ENCODE results near the gene RTF1. TPM values are rescaled to one million over a fixed set of nuclear protein-coding genes. Genes with fewer than 3 reads are reported as not detected.
"Not testable (repeated sequence)": the region's sequence is repeated elsewhere in the genome, so short reads cannot be mapped to it uniquely, and the experiment has no call there.

The RTF1 gene
- total RNA-seq = 20.9 TPM
- long read RNA-seq, full-length matches to known transcripts = 6 of 27 reads
- long read RNA-seq, partial matches to known transcripts = 19 of 27 reads
- long read RNA-seq, other reads (novel, unspliced or antisense) = 2 of 27 reads

DNA sequence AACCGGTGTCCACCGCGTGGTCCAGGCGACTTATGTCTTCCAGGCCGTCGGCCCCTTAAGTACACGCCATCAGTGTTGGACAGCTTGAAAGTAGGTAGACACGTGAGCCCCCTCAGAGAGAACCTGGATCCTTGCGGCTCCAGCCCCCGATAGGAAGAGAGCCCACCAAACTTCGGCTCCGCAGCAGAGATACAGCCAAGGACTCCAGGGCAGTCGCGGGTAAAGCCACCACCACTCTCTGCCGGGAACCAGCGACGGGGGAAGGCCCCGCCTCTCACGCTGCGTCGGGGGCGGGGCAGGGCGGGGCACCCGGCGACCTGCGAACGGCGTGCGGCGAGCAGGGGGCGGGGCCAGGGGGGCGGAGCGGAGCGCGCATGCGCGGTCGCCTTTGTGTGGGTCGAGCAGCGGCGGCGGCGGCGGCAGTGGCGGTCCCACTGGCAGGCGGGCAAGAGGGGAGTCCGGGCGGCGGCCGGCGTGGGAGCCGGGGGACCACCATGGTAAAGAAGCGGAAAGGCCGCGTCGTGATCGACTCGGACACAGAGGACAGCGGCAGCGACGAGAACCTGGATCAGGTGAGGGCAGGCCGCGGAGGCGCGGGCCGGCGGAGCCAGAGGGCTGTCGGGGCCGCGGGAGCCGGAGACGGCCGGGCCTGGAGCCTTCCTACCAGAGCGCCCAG lies at the start of gene RTF1:
Gene RTF1 (plus strand): TSS at position 354 of the 676 bp plus-strand sequence. CDS start 21 bp downstream, at position 375.
- DNase-seq (ENCODE audit: missing footprints) = peak; percentile 97

DNA sequence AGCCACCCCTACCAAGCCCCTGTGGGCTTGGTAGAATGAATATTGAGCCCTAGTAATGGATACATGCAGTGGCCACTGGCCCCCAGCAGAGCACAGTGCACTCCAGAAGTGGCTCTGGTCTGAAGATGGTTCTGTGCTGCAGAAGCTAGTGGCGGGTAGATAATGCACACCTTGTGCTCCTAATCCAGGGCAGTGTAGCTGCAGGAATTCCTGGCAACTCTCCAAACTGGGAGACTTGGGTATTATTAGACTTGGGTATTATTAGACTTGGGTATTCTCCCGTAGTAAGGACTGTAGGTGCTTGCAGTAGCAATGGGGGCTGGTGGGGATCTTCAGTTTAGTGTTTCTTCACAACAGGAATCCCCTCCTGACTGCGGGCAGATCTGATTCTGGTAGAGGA lies 49.5 kb upstream of the RTF1 start:
- DNase-seq (ENCODE audit: missing footprints) (no peak), ATAC-seq (peak; percentile 69)
- intact Hi-C loops (cut with DNase I) = no loop called here

More for the DNA sequence above, at the start of gene RTF1:
- ATAC-seq = peak; percentile 98
- intact Hi-C loops (cut with DNase I) = no loop called here

DNA sequence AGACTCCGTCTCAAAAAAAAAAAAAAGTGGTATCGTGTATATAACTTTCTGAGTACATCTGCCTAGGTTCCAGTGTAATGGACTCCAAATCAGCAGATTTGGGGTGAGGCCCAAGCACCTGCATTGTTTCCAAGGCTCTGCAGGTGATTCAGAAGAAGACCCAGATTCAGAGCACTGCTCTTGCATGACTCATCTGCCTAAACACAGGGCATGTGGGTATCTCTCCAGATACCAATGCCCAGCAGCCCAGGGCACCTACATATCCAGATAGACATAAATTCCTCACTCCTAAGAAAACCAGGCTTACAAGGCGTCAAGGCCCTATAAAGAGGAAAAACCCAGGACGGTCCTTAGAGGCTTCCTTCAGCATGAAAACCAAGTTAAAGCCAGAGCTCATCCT lies 38.9 kb upstream of the RTF1 start:
- DNase-seq (ENCODE audit: missing footprints) = no peak
- intact Hi-C loops (cut with DNase I) = no loop called here
- ATAC-seq = no peak

GRCh38 chr15:41383974-41384749 lies 32.7 kb upstream of the RTF1 start:
- DNase-seq (ENCODE audit: missing footprints); ATAC-seq; intact Hi-C loops (cut with DNase I): not testable (repeated sequence)

DNA sequence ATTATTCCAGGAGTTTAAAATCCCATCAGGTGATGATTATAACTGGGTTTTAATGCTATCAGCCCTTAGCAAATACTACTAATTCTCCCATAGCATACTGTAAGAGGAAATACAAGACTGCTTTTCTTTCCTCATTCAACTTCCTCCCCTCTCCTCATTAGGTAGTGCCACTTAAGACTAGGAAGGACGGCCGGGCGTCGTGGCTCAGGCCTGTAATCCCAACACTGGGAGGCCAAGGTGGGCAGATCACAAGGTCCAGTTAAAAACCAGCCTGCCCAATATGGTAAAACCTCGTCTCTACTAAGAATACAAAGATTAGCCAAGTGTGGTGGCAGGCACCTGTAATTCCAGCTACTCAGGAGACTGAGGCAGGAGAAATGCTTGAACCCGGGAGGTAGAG lies 29.2 kb upstream of the RTF1 start:
- intact Hi-C loops (cut with DNase I) = no loop called here
- DNase-seq (ENCODE audit: missing footprints) (no peak), ATAC-seq (no peak)

DNA sequence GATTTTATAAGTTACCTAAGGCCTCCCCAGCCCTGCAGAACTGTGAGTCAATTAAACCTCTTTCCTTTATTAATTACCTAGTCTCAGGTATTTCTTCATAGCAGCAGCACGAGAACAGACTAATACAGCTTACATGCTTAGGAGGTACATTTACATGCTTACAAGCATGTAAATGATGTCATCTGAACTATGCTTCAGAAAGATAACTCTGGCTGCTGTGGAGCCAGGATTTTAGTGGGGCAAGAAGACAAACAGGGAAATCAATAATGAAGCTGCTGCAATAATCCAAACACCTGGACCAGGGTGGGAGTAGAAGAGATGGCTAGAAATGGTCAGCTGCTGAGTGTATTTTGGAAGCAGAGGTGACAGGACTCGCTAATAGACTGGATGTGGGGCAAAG lies 24.2 kb upstream of the RTF1 start:
- no peak for ATAC-seq
- no peak for DNase-seq (ENCODE audit: missing footprints)
- intact Hi-C loops (cut with DNase I) = no loop called here

- intact Hi-C loops (cut with DNase I) = no loop called here
- ATAC-seq (no peak), DNase-seq (ENCODE audit: missing footprints) (no peak)
Measured at GRCh38 chr15:41394924-41395323, 22.0 kb upstream of the RTF1 start.

GRCh38 chr15:41396111-41396510 lies 20.8 kb upstream of the RTF1 start:
- no peak for ATAC-seq
- intact Hi-C loops (cut with DNase I) = no loop called here
- no peak for DNase-seq (ENCODE audit: missing footprints)

GRCh38 chr15:41401904-41402267 lies 15.0 kb upstream of the RTF1 start:
- no peak for DNase-seq (ENCODE audit: missing footprints)
- ATAC-seq = no peak
- intact Hi-C loops (cut with DNase I) = no loop called here

DNA sequence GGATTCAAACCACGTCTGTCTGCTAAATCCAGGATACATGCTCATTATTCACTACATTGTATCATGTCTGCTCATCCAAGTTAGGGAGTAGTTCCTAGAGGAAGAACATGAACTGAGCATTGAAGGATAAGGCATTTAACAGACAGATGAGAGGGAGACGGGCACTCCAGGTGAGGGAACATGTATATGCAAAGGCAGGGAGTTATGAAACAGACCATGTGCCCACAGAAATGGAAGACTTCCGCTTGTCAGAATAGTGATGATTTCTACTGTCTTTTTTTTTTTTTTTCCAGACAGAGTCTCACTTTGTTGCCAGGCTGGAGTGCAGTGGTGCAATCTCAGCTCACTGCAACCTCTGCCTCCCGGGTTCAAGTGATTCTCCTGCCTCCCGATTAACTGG lies 9.6 kb upstream of the RTF1 start:
- ATAC-seq = no peak
- intact Hi-C loops (cut with DNase I) = no loop called here
- DNase-seq (ENCODE audit: missing footprints) = no peak

- ATAC-seq (peak; percentile 65), DNase-seq (ENCODE audit: missing footprints) (no peak)
- intact Hi-C loops (cut with DNase I) = no loop called here
Measured at GRCh38 chr15:41408234-41408641, 8.7 kb upstream of the RTF1 start.

GRCh38 chr15:41411031-41411430 lies 5.9 kb upstream of the RTF1 start:
- no peak for DNase-seq (ENCODE audit: missing footprints)
- intact Hi-C loops (cut with DNase I) = no loop called here
- no peak for ATAC-seq

- ATAC-seq (no peak), DNase-seq (ENCODE audit: missing footprints) (no peak)
- intact Hi-C loops (cut with DNase I) = no loop called here
Measured at GRCh38 chr15:41411441-41411840, 5.5 kb upstream of the RTF1 start.

DNA sequence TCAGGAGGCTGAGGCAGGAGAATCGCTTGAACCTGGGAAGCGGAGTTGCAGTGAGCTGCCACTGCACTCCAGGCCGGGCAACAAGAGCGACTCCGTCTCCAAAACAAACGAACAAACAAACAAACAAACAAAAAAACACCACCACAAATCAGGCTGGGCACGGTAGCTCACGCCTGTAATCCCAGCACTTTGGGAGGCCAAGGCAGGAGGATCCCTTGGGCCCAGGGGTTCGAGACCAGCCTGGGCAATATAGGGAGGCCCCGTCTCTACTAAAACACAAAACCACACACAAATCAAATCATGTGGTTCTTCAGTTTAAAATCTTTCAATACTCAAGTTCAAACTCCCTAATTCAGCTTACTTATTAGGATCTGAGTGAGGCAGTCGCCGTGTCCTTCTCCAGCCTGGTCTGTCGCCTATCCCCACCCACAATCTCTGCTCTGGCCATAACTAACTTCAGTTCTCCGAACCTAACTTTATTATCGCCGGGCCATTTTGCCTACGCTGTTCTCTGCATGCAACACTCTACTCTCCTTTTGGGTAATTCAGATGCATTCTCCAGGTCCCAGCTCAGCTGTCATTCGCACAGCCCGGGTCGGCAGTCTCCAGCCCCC lies 660 bp upstream of the RTF1 start:
- intact Hi-C loops (cut with DNase I) = no loop called here
- ATAC-seq (peak; percentile 18), DNase-seq (ENCODE audit: missing footprints) (no peak)

GRCh38 chr15:41417418-41418195 lies 712 bp downstream of the RTF1 start:
- intact Hi-C loops (cut with DNase I) = no loop called here
- ATAC-seq (no peak), DNase-seq (ENCODE audit: missing footprints) (no peak)

- ATAC-seq (no peak), DNase-seq (ENCODE audit: missing footprints) (no peak)
- intact Hi-C loops (cut with DNase I) = no loop called here
Measured at GRCh38 chr15:41423979-41424659, 7.2 kb downstream of the RTF1 start.

DNA sequence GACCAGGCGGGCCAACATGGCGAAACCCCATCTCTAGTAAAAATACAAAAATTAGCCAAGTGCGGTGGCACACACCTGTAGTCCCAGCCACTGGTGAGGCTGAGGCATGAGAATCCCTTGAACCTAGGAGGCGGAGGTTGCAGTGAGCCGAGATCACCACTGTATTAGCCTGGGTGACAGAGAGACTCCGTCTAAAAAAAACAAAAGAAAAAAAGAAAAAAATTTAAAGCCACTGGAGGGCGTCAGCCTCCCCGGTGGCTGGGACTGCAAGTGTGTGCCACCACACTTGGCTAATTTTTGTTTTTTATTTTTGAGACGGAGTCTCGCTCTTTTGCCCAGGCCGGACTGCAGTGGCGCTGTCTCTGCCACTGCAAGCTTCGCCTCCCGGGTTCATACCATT lies 7.9 kb downstream of the RTF1 start:
- intact Hi-C loops (cut with DNase I) = no loop called here
- DNase-seq (ENCODE audit: missing footprints) (peak; percentile 20), ATAC-seq (no peak)

GRCh38 chr15:41425907-41426306 lies 9.0 kb downstream of the RTF1 start:
- not testable (repeated sequence) for DNase-seq (ENCODE audit: missing footprints); ATAC-seq

More at GRCh38 chr15:41425907-41426306, 9.0 kb downstream of the RTF1 start:
- intact Hi-C loops (cut with DNase I) = not testable (repeated sequence)

All from Right ventricle myocardium inferior (tissue), 1 donor.